WTC11 (cell line): ENCODE data around the gene CLDN20.
A peak's percentile ranks its signal among the peaks of the same experiment; 100 is the strongest.

Experiments used
- CREM ChIP-seq: sonication (generic); formaldehyde crosslinking; IDR thresholded peaks from 2 replicates; pipeline ENCODE4 v1.8.1; 2022; ENCODE audit warnings: mild to moderate bottlenecking, missing genetic modification reagents, moderate library complexity
- E2F1 ChIP-seq: sonication (generic); formaldehyde crosslinking; IDR thresholded peaks from 2 replicates; pipeline ENCODE4 v1.8.0; 2022; ENCODE audit warnings: mild to moderate bottlenecking, missing genetic modification reagents
- ETV6 ChIP-seq: sonication (generic); formaldehyde crosslinking; IDR thresholded peaks from 2 replicates; pipeline ENCODE4 v1.8.1; 2022; ENCODE audit warnings: mild to moderate bottlenecking, missing genetic modification reagents
- JUN ChIP-seq: sonication (generic); formaldehyde crosslinking; IDR thresholded peaks from 2 replicates; pipeline ENCODE4 v1.8.0; 2023; ENCODE audit warnings: mild to moderate bottlenecking, missing genetic modification reagents
- PRDM15 ChIP-seq: sonication (generic); formaldehyde crosslinking; IDR thresholded peaks from 2 replicates; pipeline ENCODE4 v1.8.0; 2022; ENCODE audit warnings: missing genetic modification reagents
- TEAD1 ChIP-seq: sonication (generic); formaldehyde crosslinking; IDR thresholded peaks from 2 replicates; pipeline ENCODE4 v1.8.0; 2022; ENCODE audit warnings: mild to moderate bottlenecking, missing genetic modification reagents
- ZNF396 ChIP-seq: fragments of 250-450 bp; sonication (Bioruptor Pico); IDR thresholded peaks from 2 replicates; pipeline ENCODE4 v1.8.0; 2021; ENCODE audit warnings: mild to moderate bottlenecking, moderate library complexity, borderline replicate concordance
- TF ChIP-seq, protein P1 (sequence below): fragments of 200-600 bp; IDR thresholded peaks from 2 replicates; pipeline ENCODE4 v1.8.0; 2022; ENCODE audit warnings: antibody characterized with exemption
- TF ChIP-seq, protein P2 (sequence below): sonication (generic); formaldehyde crosslinking; IDR thresholded peaks from 2 replicates; pipeline ENCODE4 v1.8.1; 2023; ENCODE audit warnings: mild to moderate bottlenecking, missing genetic modification reagents, borderline replicate concordance

DNA sequence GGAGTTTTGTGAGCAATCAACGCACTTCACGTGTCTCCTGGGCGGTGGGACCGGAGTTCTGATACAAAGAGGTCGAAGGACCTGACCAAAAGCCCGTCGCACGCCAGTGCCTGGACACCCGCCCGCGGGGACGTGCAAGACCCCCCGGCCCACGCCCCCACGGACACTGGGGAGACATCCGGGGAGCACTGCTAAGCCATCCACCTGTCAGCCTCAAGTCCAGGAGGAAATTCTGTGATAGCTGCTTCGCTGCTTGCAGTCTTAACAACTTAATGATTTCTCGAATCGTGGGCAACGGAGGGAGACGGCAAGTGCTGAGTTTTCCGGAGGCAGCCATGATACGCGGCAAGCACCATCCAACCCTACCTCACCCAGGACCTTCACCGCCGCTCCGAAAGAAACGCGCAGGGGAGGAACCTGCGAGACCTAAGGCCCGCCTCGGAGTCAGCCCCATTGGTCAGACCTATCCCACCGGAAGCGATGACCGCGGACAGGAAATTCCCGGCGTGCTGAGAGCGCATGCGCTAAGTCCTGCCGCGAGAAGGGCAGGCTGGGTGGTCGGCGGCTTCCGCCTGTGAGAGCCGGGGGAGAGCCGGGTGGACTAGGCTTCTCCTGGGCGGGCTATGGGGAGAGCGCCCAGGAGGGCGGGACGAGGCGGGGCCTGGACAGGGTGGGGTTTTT, 50.4 kb downstream of the CLDN20 start, which contains the start of gene TFB1M:
- TF ChIP-seq, protein P1, sequence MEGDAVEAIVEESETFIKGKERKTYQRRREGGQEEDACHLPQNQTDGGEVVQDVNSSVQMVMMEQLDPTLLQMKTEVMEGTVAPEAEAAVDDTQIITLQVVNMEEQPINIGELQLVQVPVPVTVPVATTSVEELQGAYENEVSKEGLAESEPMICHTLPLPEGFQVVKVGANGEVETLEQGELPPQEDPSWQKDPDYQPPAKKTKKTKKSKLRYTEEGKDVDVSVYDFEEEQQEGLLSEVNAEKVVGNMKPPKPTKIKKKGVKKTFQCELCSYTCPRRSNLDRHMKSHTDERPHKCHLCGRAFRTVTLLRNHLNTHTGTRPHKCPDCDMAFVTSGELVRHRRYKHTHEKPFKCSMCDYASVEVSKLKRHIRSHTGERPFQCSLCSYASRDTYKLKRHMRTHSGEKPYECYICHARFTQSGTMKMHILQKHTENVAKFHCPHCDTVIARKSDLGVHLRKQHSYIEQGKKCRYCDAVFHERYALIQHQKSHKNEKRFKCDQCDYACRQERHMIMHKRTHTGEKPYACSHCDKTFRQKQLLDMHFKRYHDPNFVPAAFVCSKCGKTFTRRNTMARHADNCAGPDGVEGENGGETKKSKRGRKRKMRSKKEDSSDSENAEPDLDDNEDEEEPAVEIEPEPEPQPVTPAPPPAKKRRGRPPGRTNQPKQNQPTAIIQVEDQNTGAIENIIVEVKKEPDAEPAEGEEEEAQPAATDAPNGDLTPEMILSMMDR, result no peak
- TF ChIP-seq CREM (no peak), JUN (CRISPR knock-in tag) (0 out of 2 replicates have a peak, but pooled peaks have one; percentile 72), TEAD1 (CRISPR knock-in tag) (no peak), ETV6 (CRISPR knock-in tag) (peak; percentile 32; the same call in 1 of the 2 replicates), PRDM15 (no peak), ZNF396 (no peak), E2F1 (CRISPR knock-in tag) (no peak)
- TF ChIP-seq, protein P2, sequence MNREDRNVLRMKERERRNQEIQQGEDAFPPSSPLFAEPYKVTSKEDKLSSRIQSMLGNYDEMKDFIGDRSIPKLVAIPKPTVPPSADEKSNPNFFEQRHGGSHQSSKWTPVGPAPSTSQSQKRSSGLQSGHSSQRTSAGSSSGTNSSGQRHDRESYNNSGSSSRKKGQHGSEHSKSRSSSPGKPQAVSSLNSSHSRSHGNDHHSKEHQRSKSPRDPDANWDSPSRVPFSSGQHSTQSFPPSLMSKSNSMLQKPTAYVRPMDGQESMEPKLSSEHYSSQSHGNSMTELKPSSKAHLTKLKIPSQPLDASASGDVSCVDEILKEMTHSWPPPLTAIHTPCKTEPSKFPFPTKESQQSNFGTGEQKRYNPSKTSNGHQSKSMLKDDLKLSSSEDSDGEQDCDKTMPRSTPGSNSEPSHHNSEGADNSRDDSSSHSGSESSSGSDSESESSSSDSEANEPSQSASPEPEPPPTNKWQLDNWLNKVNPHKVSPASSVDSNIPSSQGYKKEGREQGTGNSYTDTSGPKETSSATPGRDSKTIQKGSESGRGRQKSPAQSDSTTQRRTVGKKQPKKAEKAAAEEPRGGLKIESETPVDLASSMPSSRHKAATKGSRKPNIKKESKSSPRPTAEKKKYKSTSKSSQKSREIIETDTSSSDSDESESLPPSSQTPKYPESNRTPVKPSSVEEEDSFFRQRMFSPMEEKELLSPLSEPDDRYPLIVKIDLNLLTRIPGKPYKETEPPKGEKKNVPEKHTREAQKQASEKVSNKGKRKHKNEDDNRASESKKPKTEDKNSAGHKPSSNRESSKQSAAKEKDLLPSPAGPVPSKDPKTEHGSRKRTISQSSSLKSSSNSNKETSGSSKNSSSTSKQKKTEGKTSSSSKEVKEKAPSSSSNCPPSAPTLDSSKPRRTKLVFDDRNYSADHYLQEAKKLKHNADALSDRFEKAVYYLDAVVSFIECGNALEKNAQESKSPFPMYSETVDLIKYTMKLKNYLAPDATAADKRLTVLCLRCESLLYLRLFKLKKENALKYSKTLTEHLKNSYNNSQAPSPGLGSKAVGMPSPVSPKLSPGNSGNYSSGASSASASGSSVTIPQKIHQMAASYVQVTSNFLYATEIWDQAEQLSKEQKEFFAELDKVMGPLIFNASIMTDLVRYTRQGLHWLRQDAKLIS (CRISPR knock-in tag), result no peak
